ENCODE results near the gene UFSP2.

The UFSP2 gene

DNA sequence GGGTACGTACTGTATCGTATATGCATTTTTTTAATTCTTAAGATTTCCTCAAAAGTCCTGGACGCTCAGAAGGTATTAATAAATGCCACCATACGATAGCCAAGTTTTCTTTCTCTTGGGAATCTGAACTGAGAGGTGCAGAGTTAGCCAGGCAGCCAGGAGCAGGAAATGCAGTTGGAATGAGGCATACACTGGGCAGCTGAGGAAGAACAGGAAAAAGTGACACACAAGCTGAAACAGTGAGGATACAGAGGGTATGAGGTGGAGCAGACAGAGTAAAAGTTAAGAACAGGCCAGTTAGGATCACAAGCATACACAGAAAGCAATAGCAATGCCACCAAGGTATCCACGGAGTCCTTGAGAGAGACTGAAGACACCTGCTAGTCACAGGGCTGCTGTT, 13.4 kb downstream of the UFSP2 start:
- DNase-seq (ENCODE audit: low read depth): no peak
- H3K4me3 ChIP-seq (ENCODE audit: low read length): no peak overlapping the region
- TF ChIP-seq, protein P1, sequence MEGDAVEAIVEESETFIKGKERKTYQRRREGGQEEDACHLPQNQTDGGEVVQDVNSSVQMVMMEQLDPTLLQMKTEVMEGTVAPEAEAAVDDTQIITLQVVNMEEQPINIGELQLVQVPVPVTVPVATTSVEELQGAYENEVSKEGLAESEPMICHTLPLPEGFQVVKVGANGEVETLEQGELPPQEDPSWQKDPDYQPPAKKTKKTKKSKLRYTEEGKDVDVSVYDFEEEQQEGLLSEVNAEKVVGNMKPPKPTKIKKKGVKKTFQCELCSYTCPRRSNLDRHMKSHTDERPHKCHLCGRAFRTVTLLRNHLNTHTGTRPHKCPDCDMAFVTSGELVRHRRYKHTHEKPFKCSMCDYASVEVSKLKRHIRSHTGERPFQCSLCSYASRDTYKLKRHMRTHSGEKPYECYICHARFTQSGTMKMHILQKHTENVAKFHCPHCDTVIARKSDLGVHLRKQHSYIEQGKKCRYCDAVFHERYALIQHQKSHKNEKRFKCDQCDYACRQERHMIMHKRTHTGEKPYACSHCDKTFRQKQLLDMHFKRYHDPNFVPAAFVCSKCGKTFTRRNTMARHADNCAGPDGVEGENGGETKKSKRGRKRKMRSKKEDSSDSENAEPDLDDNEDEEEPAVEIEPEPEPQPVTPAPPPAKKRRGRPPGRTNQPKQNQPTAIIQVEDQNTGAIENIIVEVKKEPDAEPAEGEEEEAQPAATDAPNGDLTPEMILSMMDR (IDR thresholded peaks at IDR 0.05; ENCODE audit: insufficient read depth, low read depth, low read length, missing control alignments): no peak

DNA sequence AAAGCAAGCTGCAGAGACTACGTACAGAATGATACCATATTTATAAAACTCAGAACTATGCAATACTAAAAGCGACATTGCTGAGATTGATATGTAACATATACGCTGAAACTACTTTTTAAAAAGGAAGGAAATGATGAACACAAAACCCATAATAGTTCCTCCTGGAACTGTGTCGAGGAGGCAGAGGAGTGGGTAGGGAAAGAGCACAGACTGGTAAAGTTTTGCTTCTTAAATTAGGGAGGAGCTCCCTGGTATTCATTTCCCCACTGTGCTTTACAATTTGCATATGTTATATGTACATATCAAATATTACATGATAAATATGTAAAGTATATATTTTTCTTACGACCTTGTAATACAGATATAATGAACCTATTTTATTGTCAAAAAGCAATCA, 13.9 kb downstream of the UFSP2 start:
- H3K4me3 ChIP-seq (ENCODE audit: low read length): no peak overlapping the region
- no peak for DNase-seq (ENCODE audit: low read depth)
- TF ChIP-seq, protein P1 (IDR thresholded peaks at IDR 0.05; ENCODE audit: insufficient read depth, low read depth, low read length, missing control alignments): no peak

DNA sequence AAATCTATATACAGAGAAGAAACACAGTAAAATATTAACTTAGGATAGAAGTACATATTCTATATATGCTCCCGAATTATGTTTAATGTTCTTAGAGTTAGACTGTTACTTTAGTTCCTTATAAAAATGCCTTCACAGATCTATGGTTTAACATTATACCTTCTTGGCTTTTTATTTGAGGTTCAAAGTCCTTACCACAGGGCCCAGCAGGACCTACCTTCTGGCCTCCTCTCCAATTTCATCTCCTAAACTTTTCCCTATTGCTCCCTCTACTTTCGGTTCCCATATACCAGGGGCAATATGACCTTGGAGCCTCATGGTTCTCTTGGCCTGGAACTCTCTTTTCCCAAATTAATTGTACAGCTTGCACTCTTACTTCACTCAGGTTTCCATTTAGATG, 17.3 kb downstream of the UFSP2 start:
- TF ChIP-seq, protein P1 (IDR thresholded peaks at IDR 0.05; ENCODE audit: insufficient read depth, low read depth, low read length, missing control alignments): no peak
- DNase-seq (ENCODE audit: low read depth): no peak
- no peak overlapping the region for H3K4me3 ChIP-seq (ENCODE audit: low read length)

DNA sequence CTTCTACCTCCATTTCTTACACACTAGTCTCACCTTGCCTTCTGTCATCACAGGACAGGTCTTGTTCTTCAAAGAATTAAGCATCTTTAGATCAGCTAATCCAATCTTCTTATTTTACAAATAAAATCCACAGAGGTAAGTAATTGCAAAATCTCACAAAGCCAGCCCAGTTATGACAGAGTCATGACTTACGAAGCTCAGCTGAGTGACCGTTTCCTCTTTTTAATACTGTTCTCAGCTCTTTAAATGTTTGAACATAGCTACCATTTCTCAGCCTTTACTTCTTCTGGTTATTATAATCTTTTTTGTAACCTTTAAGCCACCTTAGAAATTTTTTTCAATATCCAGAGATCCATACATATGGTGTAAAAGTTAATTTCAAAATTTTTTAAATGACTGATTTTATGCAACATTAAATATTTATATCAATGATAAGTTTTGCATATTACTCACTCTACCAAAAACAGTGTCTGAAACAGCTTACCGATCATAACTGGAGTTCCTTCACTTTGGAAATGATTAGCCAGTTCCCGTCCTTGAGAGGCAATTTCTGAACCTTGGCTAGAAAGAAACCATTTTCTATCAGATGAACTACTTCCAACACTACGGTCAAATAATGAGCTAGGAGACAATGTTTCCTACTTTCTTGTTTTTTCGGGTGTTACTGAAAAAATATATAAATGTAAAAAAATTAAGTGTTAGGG, 20.3 kb downstream of the UFSP2 start:
- DNase-seq (ENCODE audit: low read depth): no peak

DNA sequence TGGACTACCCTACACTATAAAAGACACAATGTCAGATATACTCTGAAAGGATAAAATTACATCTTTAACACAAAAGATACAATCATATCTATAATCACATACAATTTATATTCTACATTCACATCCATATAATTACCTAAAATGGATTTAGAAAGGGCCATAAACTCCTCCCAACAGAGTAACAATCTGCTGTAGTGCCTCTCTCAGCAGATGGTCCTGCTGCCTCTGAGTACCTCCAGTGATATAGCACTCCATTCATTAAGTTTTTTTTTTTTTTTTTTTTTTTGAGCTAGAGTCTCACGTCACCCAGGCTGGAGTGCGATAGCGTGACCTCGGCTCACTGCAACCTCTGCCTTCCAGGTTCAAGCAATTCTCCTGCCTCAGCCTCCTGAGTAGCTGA, 21.7 kb downstream of the UFSP2 start:
- no peak for DNase-seq (ENCODE audit: low read depth)
- TF ChIP-seq, protein P1 (IDR thresholded peaks at IDR 0.05; ENCODE audit: insufficient read depth, low read depth, low read length, missing control alignments): no peak
- no peak overlapping the region for H3K4me3 ChIP-seq (ENCODE audit: low read length)

More for the DNA sequence above, 20.3 kb downstream of the UFSP2 start:
- no peak overlapping the region for H3K4me3 ChIP-seq (ENCODE audit: low read length)
- TF ChIP-seq, protein P1 (IDR thresholded peaks at IDR 0.05; ENCODE audit: insufficient read depth, low read depth, low read length, missing control alignments): no peak

DNA sequence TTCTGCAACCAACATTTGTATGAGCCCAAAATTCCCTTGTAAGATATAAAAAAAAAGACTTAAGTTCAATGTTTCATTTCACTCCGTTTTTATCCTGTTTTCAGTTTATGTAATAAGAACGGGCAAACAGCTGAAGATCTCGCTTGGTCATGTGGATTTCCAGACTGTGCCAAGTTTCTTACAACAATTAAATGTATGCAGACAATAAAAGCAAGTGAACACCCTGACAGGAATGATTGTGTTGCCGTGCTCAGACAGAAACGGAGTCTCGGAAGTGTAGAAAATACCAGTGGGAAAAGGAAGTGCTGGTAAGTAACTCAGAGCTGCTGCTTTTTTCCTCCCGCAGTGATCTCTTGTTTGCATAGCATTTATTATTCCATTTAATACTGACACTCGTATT, 26.3 kb downstream of the UFSP2 start:
- TF ChIP-seq, protein P1 (IDR thresholded peaks at IDR 0.05; ENCODE audit: insufficient read depth, low read depth, low read length, missing control alignments): no peak
- H3K4me3 ChIP-seq (ENCODE audit: low read length): no peak overlapping the region
- DNase-seq (ENCODE audit: low read depth): peak; percentile 22

DNA sequence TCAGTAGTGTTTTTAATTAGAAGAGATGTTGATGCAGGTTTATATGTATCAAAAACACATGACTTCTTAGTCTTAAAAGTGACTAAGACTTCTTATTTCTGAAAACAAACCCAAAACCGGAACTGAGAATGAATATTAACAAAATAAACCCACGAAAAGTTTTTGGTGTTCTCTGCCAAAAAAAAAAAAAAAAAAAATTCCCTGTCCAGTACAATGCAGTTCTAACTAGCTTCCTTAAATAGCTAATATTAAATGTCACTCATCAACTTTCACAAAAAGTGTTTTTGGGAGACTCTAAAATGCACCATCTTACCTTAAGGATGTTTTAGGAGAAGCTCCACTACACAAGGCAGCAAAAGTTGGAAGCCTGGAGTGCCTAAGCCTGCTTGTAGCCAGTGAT, 27.1 kb downstream of the UFSP2 start:
- DNase-seq (ENCODE audit: low read depth): no peak
- TF ChIP-seq, protein P1 (IDR thresholded peaks at IDR 0.05; ENCODE audit: insufficient read depth, low read depth, low read length, missing control alignments): no peak
- H3K4me3 ChIP-seq (ENCODE audit: low read length): no peak overlapping the region
